UCSD-AML1 (cell line): ENCODE data around the gene NIP7.
"Not testable (repeated sequence)": the region's sequence is repeated elsewhere in the genome, so short reads cannot be mapped to it uniquely, and the experiment has no call there.

Experiments used
- DNase-seq: peaks from one replicate; lab custom pipeline; 2025; ENCODE audit not compliant: unreplicated experiment; lab: John Stamatoyannopoulos, UW

The NIP7 gene

GRCh38 chr16:69339289-69340094, at the start of gene NIP7, which contains the start of gene COG8:
Gene NIP7, plus strand, starts transcription at chr16:69339772. Its CDS starts 58 bp downstream, at chr16:69339830.
Gene COG8, minus strand, starts transcription at chr16:69339564. Its CDS starts 12 bp downstream, at chr16:69339552.
- DNase-seq = peak; percentile 95

GRCh38 chr16:69291657-69292056, 47.9 kb upstream of the NIP7 start:
- not testable (repeated sequence) for DNase-seq

- no peak for DNase-seq
These were observed 46.2 kb upstream of the NIP7 start for GRCh38 chr16:69293401-69293800.

- no peak for DNase-seq
These were observed 45.5 kb upstream of the NIP7 start for GRCh38 chr16:69294051-69294450.

GRCh38 chr16:69296771-69297170, 42.8 kb upstream of the NIP7 start:
- not testable (repeated sequence) for DNase-seq

GRCh38 chr16:69298261-69298660, 41.3 kb upstream of the NIP7 start:
- no peak for DNase-seq

DNA sequence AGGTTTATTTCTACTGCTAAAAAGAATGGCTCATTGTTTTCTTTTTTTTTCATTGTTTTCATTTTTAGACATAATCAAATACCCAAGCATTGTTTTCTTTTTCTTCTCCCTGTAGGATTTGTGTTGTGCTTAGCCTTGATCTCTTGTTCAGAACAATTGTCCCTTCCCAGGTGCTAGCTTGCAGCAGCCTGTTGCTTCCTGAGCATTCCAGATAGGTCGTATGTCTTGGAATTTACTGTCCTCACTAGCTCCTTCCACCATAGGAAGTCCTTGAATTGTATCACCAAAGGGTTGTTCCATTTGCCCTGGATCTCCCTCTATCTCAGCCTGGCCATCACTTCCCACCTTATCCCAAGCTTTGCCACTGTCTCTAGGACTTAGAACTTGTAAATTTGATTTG, 38.4 kb upstream of the NIP7 start:
- DNase-seq = no peak

GRCh38 chr16:69301861-69302260, 37.7 kb upstream of the NIP7 start:
- no peak for DNase-seq

DNA sequence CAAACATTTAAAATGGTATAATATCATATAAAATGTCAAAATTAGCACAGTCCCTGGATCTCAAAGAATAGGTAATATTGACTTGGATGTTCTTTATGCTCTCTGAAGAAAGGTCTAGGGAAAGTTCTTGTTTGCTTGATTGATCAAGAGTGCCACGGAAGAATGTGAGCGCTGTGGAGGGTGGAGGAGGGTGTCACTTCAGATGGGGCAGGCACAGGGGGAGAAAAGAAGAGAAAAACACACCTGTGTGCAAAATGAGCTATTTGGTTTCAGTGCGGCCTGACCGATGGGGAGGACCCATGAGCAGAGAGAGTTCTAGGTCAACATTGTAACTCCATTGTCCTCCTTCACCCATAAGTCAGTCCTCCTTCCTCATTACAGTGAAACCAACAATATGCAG, 37.3 kb upstream of the NIP7 start:
- no peak for DNase-seq

DNA sequence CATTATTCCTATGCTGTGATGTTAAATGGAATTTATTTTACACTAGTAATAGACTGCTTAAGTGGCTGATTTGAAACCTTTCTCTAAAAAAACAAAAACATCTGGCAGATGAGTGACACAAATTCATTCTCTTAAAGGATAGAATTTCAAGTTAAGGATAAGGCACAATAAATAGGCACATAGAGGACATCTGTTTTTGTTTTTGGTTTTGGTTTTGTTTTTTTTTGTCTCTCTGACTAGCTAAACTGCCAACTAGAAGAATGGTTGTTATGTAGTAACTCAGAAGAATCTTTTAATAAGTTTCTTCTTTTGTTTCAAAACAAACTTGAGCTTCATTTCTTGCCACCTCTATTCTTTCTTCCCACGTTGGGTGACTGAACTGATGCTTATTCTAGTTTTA, 33.5 kb upstream of the NIP7 start:
- DNase-seq = no peak

GRCh38 chr16:69307091-69307490, 32.5 kb upstream of the NIP7 start:
- no peak for DNase-seq

DNA sequence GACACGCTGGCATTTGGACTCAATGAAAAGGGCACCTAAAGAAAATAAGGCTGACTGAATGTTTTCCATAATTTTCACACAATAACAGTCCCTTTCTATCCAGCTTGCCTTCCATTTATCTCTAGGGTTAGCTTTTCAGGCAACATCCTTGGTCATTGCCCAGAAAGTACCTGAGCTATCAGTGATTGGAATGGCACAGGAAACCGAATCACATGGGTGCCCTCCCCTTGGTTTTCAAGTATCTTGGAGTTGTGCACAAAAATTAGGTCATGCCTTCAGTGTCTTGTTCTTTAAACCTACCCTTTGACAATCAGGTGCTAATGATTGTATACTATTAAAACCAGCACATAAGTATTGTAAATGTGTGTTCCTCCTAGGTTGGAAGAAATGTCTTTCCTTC, 31.7 kb upstream of the NIP7 start:
- DNase-seq = no peak

GRCh38 chr16:69309316-69309715, 30.3 kb upstream of the NIP7 start:
- DNase-seq = no peak

DNA sequence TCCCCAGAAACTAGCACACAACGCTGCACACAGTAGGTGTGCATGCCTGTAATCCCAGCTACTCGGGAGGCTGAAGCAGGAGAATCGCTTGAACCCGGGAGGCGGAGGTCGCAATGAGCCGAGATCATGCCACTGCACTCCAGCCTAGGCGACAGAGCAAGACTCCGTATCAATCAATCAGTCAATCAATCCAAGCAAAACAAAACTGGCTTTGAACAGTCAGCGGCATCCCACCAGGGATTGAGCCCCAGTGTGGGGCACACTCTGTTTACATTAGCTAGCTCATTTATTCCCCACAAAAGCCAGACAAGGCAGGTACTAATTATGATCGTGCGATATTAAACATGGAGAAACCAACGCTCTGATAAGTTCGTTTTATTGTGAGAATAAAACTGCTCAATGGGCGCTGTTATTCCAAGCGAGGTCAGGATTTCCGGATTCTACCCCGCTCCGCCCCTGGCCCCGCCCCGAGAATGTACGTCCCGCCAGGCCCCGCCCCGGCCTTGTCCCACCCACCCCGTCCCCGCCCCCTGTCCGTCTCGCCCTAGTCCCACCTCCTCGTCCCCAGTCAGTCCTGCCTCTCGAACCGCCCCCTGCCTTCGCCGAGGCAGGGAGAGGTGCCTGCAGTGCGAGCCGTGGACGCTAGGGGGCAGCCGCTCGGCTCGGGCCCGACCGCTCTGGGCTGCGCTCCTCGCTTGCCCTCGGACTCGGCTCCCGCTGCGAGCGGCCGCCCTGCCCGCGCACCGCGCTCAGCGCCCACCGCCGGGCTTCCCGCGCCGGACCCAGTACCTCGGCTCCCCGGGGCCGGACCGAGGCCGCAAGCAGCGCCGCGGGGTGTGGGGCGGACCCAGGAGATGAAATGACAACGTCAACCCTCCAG, 28.7 kb upstream of the NIP7 start, which contains the start of gene VPS4A:
Gene VPS4A (plus strand): TSS at position 698 of the 880 bp plus-strand sequence. CDS start 162 bp downstream, at position 860.
- peak; percentile 97 for DNase-seq

DNA sequence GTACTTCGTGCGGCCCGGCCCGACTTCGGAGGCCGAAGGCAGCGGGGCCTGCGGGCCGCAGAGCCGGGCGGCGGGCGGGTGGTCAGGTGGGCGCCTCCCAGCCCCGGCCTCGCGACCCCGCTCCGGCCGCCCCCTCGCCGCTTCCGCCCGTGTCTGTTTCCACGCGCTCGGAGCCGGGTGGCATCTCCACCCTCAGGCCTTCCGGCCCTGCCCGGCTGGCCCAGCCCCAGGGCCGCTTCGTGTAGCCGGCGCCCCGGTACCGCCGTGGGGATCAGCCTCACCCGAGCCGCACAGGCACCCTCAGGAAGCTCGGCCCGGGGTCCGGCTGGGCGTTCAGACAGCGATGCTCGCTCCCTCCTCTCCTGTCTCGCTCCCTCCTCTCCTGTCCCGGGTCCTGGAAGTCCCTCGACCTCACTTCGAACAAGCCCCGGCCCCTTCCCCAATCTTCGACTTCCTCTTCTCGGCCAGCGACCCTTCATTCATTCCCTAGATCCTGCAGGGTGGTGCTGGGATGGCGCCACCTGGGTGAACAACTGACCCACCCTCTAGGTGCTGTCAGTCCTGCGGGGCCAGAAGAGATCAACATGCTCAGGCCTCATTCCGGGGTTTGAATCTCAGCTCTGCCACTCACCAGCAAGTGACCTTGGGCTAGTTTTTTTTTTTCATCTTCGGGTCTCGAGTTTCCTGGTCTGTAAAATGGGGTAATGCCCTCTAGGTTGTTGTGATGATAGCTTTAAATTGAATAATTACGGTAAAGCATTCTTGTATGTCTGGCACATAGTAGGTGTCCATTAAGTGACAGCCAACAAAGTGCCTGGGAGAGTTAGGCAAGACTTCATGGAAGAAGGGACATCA, 27.8 kb upstream of the NIP7 start:
- peak; percentile 65 for DNase-seq

DNA sequence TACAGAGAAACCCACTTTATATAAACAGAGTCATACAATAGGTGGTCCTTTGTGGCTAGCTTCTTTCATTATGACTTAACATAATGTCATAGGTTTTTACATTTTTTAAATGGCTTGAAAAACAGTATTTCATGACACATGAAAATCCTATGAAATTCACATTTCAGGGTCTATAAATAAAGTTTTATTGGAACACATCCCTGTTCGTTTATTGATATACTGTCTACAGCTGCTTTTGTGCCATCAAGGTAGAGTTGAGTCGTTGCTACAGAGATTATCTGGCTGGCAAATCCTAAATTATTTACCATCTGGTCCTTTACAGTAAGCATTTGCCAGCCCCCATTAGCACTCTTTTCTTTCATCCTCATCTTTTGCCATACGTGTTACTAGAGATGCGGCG, 26.1 kb upstream of the NIP7 start:
- DNase-seq = no peak

- no peak for DNase-seq
These were observed 25.0 kb upstream of the NIP7 start for GRCh38 chr16:69314534-69314933.

DNA sequence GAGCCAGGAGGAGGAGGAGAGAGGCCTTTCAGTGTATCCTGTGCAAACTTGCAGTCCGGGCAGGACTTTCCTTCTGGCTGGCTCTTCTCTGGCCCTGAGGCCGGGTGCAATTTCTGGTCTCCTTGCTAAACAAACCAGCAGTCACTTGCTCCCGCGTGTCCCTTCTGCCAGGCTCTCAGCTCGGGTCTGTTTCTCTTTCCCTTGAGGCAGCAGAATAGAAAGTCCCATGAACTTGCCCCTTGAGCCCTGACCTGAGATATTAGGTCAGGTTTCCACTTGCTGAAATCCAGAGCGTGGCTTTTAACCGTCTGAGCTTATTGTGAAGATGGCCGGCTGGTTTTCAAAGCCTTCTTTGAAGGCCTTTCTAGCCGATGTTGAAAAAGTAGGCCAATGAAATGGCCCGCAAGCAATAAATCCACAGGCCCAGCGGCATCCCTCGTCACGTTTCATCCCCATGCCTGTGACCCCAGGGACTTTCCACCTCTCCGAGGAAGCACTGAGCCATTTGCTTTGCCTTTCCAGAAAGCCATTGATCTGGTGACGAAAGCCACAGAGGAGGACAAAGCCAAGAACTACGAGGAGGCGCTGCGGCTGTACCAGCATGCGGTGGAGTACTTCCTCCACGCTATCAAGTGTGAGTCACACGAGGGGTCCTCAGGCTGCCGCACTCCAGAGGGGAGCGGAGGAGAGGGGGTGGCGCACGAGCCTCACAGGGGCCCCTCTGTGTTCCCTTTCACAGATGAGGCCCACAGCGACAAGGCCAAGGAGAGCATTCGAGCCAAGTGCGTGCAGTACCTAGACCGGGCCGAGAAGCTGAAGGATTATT, 23.9 kb upstream of the NIP7 start:
- no peak for DNase-seq

DNA sequence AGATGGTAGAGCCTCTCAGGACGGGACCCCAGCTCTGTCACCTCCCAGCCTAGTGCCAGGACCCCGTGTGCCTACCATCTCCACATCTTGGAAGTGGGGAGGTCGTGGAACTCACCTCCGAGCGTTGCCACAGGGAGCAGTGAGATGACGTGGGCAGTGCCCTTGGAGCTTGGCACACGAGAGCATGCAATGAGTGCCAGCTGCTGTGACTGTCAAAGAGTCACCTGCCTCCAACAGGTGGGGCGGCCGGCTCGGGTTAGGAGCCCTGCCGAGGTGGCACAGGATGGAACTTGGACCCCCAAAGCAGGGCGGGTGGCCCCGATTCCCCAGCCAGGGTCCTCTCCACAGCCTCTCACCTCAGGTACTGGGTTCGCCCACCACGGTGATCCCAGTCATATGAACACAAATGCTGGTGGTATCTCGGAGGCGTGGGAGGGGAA, 23.0 kb upstream of the NIP7 start:
- no peak for DNase-seq
